OCI-LY7 (cell line): ENCODE measurements around the gene RETREG1. TPM values are rescaled to one million over a fixed set of nuclear protein-coding genes. Genes with fewer than 3 reads are reported as not detected.

Source experiments
- BruUV-seq: library from RNA; stranded (reverse); fragments of 400-500 nt; replicated peaks from 2 replicates; lab custom pipeline; 2021; lab: Mats Ljungman, UMichigan
- CTCF ChIA-PET: fragments of 300-600 bp; sonication (Branson Sonifier 250); formaldehyde crosslinking; loops from one replicate; lab custom pipeline; 2022; ENCODE audit warnings: antibody characterized with exemption; ENCODE audit not compliant: unreplicated experiment; lab: Charles Lee
- POLR2A ChIA-PET: fragments of 300-600 bp; sonication (Branson Sonifier 250); formaldehyde crosslinking; loops from one replicate; lab custom pipeline; 2022; ENCODE audit warnings: antibody characterized with exemption; lab: Charles Lee
- DNase-seq: peaks from one replicate; pipeline ENCODE4 v3.0.0-alpha.2; 2015; ENCODE audit warnings: low spot score
- H2AFZ ChIP-seq: fragments of 200-600 bp; sonication (generic), shearing (Covaris generic); 2 replicates; pipeline ENCODE4 v1.6.1; 2014; ENCODE audit warnings: mild to moderate bottlenecking, antibody characterized with exemption, low read length, moderate library complexity
- H3K27ac ChIP-seq: fragments of 200-600 bp; sonication (generic); 2 replicates; pipeline ENCODE4 v1.5.1; 2014; ENCODE audit warnings: mixed run types, low read depth, mild to moderate bottlenecking, moderate library complexity, low read length, inconsistent platforms; ENCODE audit not compliant: poor library complexity, severe bottlenecking
- H3K36me3 ChIP-seq: fragments of 200-600 bp; sonication (generic); 2 replicates; pipeline ENCODE4 v1.6.1; 2014; ENCODE audit warnings: mild to moderate bottlenecking, antibody characterized with exemption, low read length, moderate library complexity, mixed read lengths; ENCODE audit not compliant: insufficient read depth
- H3K4me1 ChIP-seq: fragments of 200-600 bp; sonication (generic); 2 replicates; pipeline ENCODE4 v1.5.1; 2014; ENCODE audit warnings: mild to moderate bottlenecking, low read length; ENCODE audit not compliant: insufficient read depth, poor library complexity, severe bottlenecking
- H3K4me2 ChIP-seq: fragments of 200-600 bp; sonication (generic); 2 replicates; pipeline ENCODE4 v1.6.1; 2014; ENCODE audit warnings: mild to moderate bottlenecking, low read length
- H3K4me3 ChIP-seq: fragments of 200-600 bp; sonication (generic); 2 replicates; pipeline ENCODE4 v1.5.1; 2014; ENCODE audit warnings: mild to moderate bottlenecking, low read depth, low read length; ENCODE audit not compliant: poor library complexity, severe bottlenecking
- H3K79me2 ChIP-seq: fragments of 200-600 bp; sonication (generic); 2 replicates; pipeline ENCODE4 v1.6.1; 2016; ENCODE audit warnings: low read depth, mild to moderate bottlenecking, low read length, moderate library complexity, mixed read lengths; ENCODE audit not compliant: insufficient read depth
- H3K9me2 ChIP-seq: fragments of 200-600 bp; sonication (generic); 2 replicates; pipeline ENCODE4 v1.6.1; 2016; ENCODE audit warnings: mild to moderate bottlenecking, low read length, mixed read lengths; ENCODE audit not compliant: insufficient read depth
- H3K9me3 ChIP-seq: fragments of 200-600 bp; sonication (generic); 2 replicates; pipeline ENCODE4 v1.6.1; 2014; ENCODE audit warnings: mild to moderate bottlenecking, mixed run types, low read length, mixed read lengths
- H4K20me1 ChIP-seq: fragments of 200-600 bp; sonication (generic); 2 replicates; pipeline ENCODE4 v1.6.1; 2014; ENCODE audit warnings: mild to moderate bottlenecking, antibody characterized with exemption, low read length, moderate library complexity, mixed read lengths; ENCODE audit not compliant: insufficient read depth
- CTCF ChIP-seq: fragments of 200-600 bp; sonication (generic); conservative IDR thresholded peaks from 2 replicates; pipeline ENCODE4 v1.5.1; 2014; ENCODE audit warnings: mild to moderate bottlenecking, antibody characterized with exemption, low read length, moderate library complexity, mixed read lengths
- EZH2phosphoT487 ChIP-seq: fragments of 200-600 bp; sonication (generic); IDR thresholded peaks from 2 replicates; pipeline ENCODE4 v1.6.1; 2018; ENCODE audit warnings: low read depth, borderline replicate concordance, mild to moderate bottlenecking, mixed run types, antibody characterized with exemption, low read length, moderate library complexity, mixed read lengths
- intact Hi-C: fragments of 100-400 bp; cut with micrococcal nuclease; formaldehyde crosslinking; loops from one replicate; pipeline ENCODE4 v1.10.0; 2022; ENCODE audit not compliant: unreplicated experiment
- total RNA-seq, 2 experiments: library from RNA; depleted of rRNA in 1 of 2; stranded (reverse); fragments of >200 nt in 1 of 2; shearing (Covaris generic) in 1 of 2; gene quantifications; 2 replicates each; pipeline ENCODE4 v1.2.3, GENCODE V29; 2014 to 2022

RETREG1 gene
- total RNA-seq, 2 experiments from 2014 or later, result 2.4 to 2.6 TPM

GRCh38 chr5:16457451-16457850, 159.3 kb downstream of the RETREG1 start:
- DNase-seq, result no peak
- Histone ChIP-seq H3K4me1 (no peaks in the 10 kb centered on the region), H3K79me2 (peaks cover 33% of the 10 kb centered on the region; the same call in 1 of the 2 replicates), H3K27ac (no peak overlapping the region), H3K9me3 (no peaks in the 10 kb centered on the region), H3K9me2 (no peaks in the 10 kb centered on the region), H3K36me3 (peaks cover 97% of the 10 kb centered on the region), H3K4me2 (no peak overlapping the region), H4K20me1 (peaks cover 12% of the 10 kb centered on the region; the same call in 1 of the 2 replicates), H3K4me3 (no peak overlapping the region), H2AFZ (no peak overlapping the region)
- no TSS peak for BruUV-seq
- ChIA-PET POLR2A (interaction anchor here (0.7 to 1.1 kb wide), 4 partner anchors 12 to 1777 kb away, joined by 3 read pairs; no protein-coding TSS in a partner anchor), CTCF (no interaction called here)
- intact Hi-C loops, result no loop called here
- TF ChIP-seq CTCF (no peak), EZH2phosphoT487 (no peak)

GRCh38 chr5:16456103-16456832, 160.5 kb downstream of the RETREG1 start:
- Histone ChIP-seq H3K9me3 (no peaks in the 10 kb centered on the region), H3K36me3 (peaks cover 97% of the 10 kb centered on the region), H2AFZ (no peak overlapping the region), H3K79me2 (peaks cover 31% of the 10 kb centered on the region; the same call in 1 of the 2 replicates), H4K20me1 (peaks cover 12% of the 10 kb centered on the region; the same call in 1 of the 2 replicates), H3K4me1 (no peaks in the 10 kb centered on the region), H3K4me3 (no peak overlapping the region), H3K9me2 (no peaks in the 10 kb centered on the region), H3K27ac (no peak overlapping the region), H3K4me2 (no peak overlapping the region)
- DNase-seq, result peak; percentile 74
- intact Hi-C loops, result loop anchor here (1.0 kb wide), 1 partner anchor 296 kb away; no protein-coding TSS in a partner anchor
- TF ChIP-seq CTCF (peak; percentile 90), EZH2phosphoT487 (no peak)
- CTCF ChIA-PET, result interaction anchor here (0.6 to 0.9 kb wide), 2 partner anchors 13 to 296 kb away, joined by 3 read pairs; no protein-coding TSS in a partner anchor
- POLR2A ChIA-PET, result interaction anchor here (1.0 to 1.8 kb wide), 2 partner anchors 9 to 12 kb away, joined by 3 to 5 read pairs; no protein-coding TSS in a partner anchor
- no TSS peak for BruUV-seq
